Upper lobe of left lung (tissue), 4 donors: ENCODE measurements around the gene CKAP4.

Experiments used
- EP300 ChIP-seq, 4 donors: sonication (generic); formaldehyde crosslinking; IDR thresholded peaks; one replicate each; pipeline ENCODE4 v1.5.1; 2017; ENCODE audit warnings: antibody characterized with exemption in 4 of 4, control low read depth in 2 of 4
- POLR2A ChIP-seq, 4 donors: fragments of 450-650 bp; IDR thresholded peaks; one replicate each; pipeline ENCODE4 v1.5.1; 2016 to 2017; ENCODE audit warnings: antibody characterized with exemption in 4 of 4, mild to moderate bottlenecking in 2 of 4
- TF ChIP-seq, protein P1 (sequence below), 6 experiments: fragments of 450-650 bp in 4 of 6; fragments of 200-600 bp in 2 of 6; sonication (generic) in 2 of 6; IDR thresholded peaks; one replicate each; pipeline ENCODE4 v1.5.1; 2016 to 2019; ENCODE audit warnings: antibody characterized with exemption in 6 of 6

DNA sequence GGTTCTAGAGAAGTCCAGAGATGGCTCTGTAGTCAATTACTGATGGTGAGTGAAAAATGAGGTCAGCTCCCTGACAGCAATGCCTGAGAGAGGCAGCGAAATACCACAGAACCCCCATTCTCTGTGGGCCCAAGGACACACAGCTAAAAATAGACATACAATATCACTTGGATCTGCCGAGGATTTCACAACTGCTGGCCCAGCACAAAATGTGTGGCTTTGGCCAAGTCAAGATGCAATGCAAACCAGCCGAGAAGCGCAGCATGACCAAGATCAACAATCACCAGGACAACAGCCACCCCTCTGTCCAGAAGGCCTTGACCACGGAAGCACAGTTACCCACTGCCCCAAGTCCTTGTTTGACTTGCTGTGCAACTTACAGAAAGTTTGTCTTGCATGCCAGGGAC is 52.2 kb downstream of the CKAP4 start:
- TF ChIP-seq EP300 (IDR thresholded peaks at IDR 0.05) (no peak), POLR2A (IDR thresholded peaks at IDR 0.05) (no peak)
- TF ChIP-seq, protein P1, sequence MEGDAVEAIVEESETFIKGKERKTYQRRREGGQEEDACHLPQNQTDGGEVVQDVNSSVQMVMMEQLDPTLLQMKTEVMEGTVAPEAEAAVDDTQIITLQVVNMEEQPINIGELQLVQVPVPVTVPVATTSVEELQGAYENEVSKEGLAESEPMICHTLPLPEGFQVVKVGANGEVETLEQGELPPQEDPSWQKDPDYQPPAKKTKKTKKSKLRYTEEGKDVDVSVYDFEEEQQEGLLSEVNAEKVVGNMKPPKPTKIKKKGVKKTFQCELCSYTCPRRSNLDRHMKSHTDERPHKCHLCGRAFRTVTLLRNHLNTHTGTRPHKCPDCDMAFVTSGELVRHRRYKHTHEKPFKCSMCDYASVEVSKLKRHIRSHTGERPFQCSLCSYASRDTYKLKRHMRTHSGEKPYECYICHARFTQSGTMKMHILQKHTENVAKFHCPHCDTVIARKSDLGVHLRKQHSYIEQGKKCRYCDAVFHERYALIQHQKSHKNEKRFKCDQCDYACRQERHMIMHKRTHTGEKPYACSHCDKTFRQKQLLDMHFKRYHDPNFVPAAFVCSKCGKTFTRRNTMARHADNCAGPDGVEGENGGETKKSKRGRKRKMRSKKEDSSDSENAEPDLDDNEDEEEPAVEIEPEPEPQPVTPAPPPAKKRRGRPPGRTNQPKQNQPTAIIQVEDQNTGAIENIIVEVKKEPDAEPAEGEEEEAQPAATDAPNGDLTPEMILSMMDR (IDR thresholded peaks at IDR 0.05), result no peak
